Measurements from ENCODE around the gene UNC79.

Gene UNC79

DNA sequence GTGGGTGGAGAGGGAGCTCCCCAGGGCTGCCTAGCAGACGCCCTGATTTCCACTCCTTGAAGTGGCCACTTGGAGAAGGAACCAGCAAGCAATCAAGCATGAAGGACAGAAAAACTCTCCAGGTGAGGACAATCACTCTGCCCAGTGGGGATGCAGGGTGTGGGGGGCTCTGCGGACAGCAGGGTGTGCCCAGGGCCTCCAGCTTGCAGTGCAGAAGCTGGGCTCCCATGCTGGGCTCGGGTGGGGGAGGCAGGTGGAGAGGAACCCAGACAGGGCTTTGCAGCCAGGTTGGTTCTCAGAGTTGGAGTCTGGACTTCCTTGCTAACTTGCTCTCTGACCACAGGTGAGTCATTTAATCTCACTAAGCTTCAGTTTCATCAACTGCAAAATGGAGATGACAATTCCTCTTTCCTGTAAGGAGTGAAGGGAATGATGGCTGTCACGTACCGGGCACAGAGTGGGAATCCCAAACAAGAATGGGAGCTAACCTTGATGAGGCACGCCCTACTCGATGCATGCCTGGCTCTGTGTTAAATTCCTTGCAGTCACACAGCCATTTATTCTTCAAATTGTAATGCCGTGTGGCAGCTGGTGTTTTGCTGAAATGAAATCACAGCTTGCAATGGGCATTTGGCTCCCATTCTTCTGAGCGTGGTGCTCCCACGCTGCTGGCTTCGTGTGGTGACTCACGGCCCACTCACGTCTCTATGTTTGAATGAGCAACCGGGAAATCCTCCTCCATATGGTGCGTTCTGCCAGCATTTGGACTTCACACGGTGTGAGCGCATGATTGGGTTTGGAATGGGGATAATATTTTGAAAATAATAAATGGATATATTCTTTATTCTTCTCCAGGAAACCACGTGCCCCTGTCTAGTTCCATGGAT, 282.3 kb downstream of the UNC79 start:
- DNase-seq = no peak

DNA sequence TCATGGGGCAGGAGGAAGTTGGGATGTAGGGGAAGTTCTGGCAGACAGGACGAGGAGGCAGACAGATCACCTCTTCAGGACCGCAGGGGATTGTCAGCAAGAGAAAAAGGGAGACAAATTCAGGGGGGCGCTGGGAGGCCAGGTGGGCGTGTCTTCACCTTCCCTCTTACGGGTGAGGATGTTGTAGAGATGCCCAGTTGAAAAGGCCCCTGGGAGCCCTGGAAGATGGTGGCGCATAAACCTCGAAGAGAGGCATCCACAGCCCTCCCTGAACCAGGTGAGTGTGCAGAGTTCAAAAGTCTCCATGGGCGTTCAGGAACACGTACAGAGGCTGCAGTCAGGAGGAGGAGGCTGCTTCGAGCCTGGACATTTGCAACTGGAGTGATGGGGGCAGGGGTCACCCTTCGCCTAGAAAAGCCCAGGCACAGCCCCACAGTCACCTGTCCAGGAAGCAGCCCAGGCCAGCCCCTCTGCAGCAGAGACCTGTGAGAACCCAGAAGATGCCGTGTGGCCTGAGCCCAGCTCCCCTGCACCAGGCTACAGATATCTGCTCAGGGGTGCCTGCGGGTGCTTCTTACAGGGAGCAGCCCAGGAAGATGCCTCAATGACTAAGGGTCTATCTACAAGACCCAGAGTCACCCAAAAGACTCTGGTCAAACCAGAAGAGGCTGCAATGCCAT, 283.1 kb downstream of the UNC79 start:
- DNase-seq = no peak

DNA sequence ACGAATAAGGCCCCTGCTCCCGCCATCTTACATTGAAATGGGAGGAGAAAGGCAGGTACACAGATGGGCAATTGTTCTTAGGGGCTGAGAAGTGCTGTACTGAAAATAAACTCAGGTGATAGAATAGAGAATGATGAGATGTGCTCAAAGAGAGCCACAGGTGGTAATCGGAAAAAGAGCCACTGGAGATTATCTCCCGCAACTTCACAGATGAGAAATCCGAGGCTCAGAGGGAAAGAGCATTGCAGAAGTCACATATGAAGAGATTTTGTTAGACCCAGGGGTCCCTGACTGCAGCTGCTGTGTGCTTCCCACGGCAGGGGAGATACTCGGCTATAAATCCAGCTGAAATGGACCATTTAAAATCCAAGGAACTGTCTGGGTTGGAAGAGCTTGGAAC, 283.9 kb downstream of the UNC79 start:
- DNase-seq = no peak

- no peak for DNase-seq
These were observed 284.7 kb downstream of the UNC79 start for GRCh38 chr14:93715279-93715927.

GRCh38 chr14:93716002-93716745, 285.4 kb downstream of the UNC79 start:
- no peak for DNase-seq

DNA sequence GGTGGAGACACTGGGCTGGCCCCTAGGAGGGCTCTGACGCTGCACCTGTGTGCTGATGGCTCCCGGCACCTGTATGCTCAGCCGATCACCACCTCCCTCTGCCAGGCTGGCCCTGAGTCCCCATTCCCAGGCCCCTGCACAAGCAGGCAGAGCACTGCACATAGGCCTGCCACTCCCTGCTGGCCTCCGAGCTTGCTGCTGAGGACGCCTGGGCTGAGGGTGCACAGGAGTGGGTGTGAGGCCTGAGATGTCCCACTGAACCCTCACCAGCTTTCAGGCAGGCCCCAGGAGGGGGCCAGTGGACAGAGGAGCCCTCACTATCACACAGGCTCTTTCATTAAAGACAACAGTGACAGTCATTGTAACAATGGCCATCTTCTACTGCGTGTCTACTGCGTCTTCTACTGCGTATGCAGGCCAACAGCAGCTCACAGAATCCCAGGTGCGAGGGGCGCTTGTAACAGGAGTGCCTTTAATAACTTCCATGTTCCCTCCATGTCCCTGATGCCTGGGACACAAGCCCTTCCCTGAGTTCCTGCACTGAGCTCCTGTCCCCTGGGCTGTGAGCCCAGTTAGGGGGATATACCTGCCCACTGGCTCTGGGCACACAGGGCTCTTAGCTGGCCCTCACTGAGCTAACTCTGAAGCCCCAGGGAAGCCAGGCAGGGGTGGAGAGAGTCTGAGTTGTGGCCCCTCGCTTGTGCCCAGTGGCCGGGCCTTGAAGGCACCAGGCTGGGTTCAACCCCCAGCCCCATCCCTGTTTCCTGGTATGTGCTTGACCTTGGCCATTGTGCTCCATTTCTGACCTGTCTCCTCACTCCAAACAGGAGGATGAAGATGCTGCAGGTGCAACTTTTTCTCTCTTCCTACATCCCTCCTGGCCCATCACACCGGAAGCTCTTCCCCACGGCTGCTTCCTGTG, 286.3 kb downstream of the UNC79 start:
- no peak for DNase-seq

GRCh38 chr14:93717668-93718320, 287.1 kb downstream of the UNC79 start:
- DNase-seq = no peak

DNA sequence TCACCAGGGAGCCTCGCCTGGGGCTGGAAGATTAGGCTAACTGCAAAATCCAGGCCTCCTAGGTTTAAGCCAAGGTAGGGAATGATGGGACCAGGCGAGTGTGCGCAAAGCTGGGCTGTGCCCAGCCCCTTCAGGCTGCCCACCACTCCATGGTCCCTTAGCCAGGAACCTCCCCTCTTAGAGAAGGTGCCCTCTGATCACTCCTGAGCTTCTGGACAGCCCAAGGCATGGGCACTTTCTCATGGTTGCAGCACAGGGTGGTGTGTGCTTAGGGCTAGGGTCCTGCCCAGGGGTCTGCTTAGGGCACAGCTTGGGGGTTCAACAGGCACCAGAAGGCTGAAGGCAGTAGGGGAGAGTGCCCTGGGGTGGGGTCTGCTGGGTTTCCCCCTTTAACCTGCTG, 288.5 kb downstream of the UNC79 start:
- no peak for DNase-seq

DNA sequence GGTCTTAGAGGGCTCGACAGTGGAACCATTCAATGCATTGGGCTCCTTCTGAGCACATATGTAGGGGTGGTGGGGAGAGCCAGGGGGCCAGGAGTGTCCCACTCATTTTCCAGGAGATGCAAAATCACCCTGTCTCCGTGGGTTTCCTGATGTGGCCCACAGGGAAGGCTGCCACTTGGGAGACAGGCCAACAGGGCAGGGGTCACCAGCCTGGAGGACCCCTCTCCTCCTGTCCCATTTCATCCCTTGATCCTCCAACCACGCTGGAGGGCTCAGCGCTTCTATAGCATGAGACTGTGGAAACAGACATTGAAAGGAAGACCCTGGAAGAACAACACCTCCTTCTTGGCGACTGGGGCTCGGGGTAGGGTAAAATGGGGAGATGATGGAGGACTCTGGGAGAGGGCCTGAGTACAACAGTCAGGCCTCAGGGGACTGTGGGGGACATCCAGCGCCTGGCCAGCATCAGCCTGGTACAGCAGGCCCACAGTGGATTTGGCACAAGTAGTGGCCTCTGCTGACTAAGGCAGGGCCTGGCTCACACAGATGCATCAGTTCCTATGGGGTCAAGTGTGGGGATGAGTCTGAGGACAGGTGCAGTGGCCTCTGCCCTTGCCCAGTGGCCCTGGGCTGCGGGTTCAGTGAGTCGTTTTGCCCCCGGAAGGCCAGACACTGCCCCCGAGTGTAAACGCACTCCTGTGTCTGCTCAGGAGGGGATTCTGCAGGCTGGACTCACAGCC, 289.5 kb downstream of the UNC79 start:
- no peak for DNase-seq

- no peak for DNase-seq
These were observed 290.3 kb downstream of the UNC79 start for GRCh38 chr14:93720981-93721483.

DNA sequence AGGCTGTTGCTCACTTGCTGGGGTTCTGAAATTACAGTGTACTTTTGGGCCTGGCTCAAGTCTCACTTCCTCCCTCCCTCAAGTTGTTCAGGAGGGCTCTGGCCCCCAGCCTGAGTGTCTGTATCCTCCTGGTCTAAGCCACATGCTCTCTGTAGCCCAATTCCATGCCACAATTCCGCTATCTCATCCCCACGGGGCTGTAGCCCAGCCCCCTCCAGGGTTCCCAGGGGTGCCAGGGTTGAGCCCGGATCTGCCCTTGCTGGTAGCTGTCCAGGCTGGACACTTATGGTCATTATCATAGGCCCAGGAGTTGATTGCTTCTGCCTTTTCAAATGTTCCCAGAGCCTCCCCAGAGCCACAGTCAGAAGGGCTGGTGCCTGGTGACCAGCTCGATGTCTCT, 292.3 kb downstream of the UNC79 start:
- DNase-seq = no peak

DNA sequence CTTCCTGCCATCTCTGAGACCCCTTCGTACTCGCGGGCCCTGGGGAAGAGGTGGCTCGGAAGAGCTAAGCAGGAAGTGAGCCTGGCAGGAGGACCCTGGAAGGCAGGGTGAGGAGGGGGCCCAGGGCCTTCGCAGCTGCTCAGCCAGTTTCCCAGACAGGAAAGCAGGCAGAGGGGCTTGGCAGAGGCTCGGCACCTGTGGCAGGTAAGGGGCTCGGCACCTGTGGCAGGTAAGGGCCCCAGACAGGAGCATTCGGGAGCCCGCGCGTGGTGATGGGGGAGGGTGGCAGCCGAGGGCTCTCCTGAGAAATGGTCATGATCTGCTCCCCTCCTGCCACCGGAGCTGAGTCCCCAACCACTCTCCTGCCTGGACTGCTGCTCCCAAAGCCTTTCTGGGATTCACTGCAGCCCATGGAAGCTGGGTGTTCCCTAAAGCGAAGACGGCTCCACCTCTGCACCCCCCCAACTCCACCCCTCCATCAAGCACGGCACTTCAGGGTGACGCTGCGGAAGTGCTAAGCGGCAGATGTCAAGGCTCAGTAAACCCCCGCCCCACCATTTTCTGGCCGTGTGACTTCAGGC, 294.4 kb downstream of the UNC79 start:
- DNase-seq = no peak

DNA sequence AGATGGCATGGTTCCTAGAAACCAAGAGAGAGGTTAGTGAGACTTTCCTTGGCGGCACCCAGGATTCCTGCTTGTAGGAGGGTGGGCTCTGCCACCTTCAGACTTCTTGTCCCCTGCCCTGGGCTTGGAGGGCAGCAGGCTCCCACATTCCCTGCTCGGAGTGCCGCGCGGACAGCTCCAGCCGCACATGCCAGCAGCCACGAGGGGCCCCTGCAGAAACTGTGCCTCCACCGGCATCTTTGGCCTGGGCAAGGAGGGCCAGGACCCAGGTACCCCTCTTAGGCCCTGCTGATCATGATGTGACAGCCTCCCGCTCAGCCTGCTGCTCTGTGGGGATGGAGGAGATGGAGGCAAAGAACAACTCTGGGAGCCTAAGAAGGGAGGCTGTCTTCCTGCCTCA, 295.3 kb downstream of the UNC79 start:
- DNase-seq = no peak

DNA sequence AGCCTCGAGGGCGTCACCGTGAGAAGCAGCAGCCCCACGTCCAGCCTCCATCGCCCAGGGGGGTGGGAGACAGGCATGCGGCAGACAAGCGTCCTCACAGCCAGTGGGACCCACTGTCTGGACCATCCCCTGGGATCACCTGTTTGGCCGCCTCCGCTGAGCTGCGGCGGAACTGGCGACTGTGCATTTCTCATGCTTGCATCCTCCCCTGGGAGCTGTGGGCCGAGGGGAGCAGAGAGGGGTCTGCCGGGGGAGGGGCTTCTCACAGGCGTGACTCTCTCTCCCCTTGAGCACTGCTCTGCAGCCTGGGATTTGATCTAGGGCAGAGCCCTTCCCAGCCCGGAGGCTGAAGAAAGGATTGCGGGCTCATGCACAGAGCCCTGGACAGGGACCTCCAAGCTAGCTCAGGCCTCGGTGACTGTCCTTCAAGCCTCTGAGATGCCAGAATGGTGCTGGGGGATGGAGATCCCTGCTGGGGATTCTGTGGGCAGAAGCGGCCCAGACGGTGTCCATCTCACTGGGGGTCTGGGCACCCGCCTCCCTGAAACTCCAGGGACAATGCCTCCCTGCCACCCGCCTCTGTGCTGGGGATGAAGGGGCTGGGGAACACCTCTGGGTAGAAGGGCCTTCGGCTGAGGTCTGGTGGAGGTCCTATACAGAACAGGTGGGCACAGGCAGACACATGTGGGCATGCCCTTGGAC, 296.5 kb downstream of the UNC79 start:
- no peak for DNase-seq

DNA sequence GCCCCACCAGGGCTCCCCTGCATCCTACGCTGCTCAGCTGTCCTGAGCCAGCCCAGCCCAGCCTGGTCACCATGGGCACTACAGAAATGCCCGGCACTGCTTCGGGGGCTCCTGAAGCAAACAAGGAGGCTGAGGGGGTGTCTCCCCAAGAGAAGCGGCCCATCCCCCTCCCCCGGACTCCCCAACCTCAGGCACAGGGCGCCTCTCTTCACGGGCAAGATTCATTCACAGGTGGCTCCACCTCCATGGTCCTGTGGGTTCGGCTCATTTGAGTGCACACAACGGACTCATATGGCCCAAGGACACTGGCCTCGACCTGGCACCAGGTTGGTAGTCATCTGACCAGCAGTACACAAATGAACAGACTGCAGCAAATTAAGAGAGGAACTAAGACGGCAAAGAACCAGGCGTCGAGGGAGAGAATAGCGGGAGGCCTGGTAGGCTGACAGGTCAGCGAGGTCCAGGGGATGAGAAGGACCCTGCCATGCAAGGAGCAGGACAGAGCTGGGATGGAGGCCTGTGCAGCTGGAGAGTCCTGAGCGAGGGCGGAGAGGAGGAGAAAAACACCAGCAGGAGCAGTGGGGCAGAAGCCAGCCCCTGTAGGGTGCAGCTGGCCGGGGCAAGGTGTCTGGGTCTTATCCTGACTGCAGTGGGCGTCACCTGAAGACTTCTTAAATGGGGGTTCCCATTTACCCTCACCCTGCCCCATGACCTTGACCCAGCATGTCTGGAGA, 297.3 kb downstream of the UNC79 start:
- no peak for DNase-seq

- DNase-seq = no peak
These were observed 297.9 kb downstream of the UNC79 start for GRCh38 chr14:93728651-93729016.

DNA sequence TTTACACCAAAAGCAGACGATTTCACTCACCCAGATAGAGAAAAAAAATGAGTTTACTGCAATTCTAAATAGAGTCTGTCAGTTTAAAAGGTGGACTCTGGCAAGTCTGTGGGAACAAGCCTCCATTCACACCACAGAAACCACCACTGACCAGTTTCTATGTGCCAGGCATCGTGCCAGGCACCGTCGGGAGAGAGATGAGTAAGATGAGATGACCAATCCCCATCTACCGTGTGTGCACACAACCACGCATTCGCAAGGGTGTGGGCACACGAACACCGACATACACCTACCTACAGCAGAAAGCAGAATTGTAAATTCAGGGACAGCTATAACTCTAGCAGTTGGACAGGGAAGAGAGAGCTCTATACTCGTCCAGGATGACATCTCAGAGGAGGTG, 299.3 kb downstream of the UNC79 start:
- DNase-seq = no peak

DNA sequence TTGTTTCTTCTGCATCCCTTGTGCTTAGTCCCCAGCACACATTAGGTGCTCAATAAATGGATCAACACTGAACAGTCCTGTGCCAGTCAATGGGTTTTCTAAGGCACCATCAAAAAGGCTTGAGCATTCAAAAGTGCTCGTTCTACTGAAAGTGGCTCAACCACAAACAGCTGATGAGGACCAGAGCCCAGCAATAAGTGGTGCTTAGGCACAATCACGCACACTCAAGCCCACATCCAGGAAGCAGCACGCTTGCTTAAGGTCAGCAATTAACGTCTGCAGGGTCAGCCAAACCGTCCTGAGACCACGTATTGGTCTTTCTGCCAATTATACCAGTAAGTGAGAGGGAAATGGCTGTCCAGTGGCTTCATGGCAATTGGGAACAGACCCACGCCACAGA, 301.0 kb downstream of the UNC79 start:
- no peak for DNase-seq

DNA sequence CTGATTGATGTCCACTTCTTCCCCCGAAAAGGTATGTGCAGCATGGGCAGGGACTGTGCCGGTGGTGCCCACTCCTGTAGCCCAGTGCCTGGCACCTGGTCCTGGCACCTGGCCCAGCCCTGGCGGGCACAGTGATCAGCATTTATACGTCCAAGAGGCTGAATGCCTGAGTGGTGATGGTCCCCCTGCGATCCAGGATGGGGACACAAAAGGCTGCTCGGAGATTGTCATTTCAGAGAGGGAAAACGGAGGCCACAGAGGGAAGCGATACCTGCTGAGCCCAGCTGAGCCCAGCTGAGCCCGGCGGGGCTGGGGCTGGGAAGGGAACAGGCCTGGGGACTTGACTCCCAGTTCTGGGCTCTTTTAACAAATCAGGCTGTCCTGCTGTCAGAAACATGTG, 301.8 kb downstream of the UNC79 start:
- no peak for DNase-seq
